Measurements from ENCODE around the gene RPS6KL1. TPM values are rescaled to one million over a fixed set of nuclear protein-coding genes. Genes with fewer than 3 reads are reported as not detected.

The RPS6KL1 gene
- total RNA-seq, 1 experiment from 2014 or later: 8.8 TPM

- Mint-ChIP-seq H3K4me1 (ENCODE audit: insufficient read depth, unreplicated experiment) (no peaks in the 10 kb centered on the region), H3K9me3 (ENCODE audit: unreplicated experiment) (no peaks in the 10 kb centered on the region), H3K27ac (ENCODE audit: low read depth, unreplicated experiment) (no peak overlapping the region), H3K36me3 (ENCODE audit: insufficient read depth, unreplicated experiment) (peaks cover 6% of the 10 kb centered on the region), H3K27me3 (ENCODE audit: insufficient read depth, unreplicated experiment) (peaks cover 6% of the 10 kb centered on the region), H3K4me3 (ENCODE audit: unreplicated experiment) (no peak overlapping the region)
- BruUV-seq (replicated peaks): no TSS peak
- POLR2A ChIA-PET: interaction anchor here (0.6 to 4.2 kb wide), 8 partner anchors 10 to 227 kb away, joined by 3 to 26 read pairs (median 4); no protein-coding TSS in a partner anchor
- DNase-seq (ENCODE audit: unreplicated experiment): peak; percentile 89
- intact Hi-C loops (cut with micrococcal nuclease): loop anchor here (1.0 to 5.0 kb wide), 3 partner anchors 44 to 441 kb away; no protein-coding TSS in a partner anchor
- peak; percentile 64 for TF ChIP-seq CTCF (IDR thresholded peaks at IDR 0.05; ENCODE audit: unreplicated experiment)
- CTCF ChIA-PET: interaction anchor here (0.6 to 9.2 kb wide), 42 partner anchors 7 to 1765 kb away, joined by 3 to 204 read pairs (median 4); partner anchors contain the start of genes ACYP1, DLST, ISCA2 and PROX2
These were observed 61.9 kb downstream of the RPS6KL1 start for GRCh38 chr14:74860899-74861733.

GRCh38 chr14:74859757-74860552 is 63.1 kb downstream of the RPS6KL1 start:
- H3K9me3 Mint-ChIP-seq (ENCODE audit: unreplicated experiment): no peaks in the 10 kb centered on the region
- no TSS peak for BruUV-seq (replicated peaks)
- no peaks in the 10 kb centered on the region for H3K4me1 Mint-ChIP-seq (ENCODE audit: insufficient read depth, unreplicated experiment)
- H3K27me3 Mint-ChIP-seq (ENCODE audit: insufficient read depth, unreplicated experiment): no peaks in the 10 kb centered on the region
- no peak overlapping the region for H3K4me3 Mint-ChIP-seq (ENCODE audit: unreplicated experiment)
- ChIA-PET CTCF (interaction anchor here (0.5 to 9.2 kb wide), 28 partner anchors 8 to 307 kb away, joined by 3 to 204 read pairs (median 5); partner anchors contain the start of genes DLST, PROX2 and RPS6KL1), POLR2A (interaction anchor here (1.1 to 4.2 kb wide), 5 partner anchors 9 to 228 kb away, joined by 4 to 26 read pairs (median 5); no protein-coding TSS in a partner anchor)
- intact Hi-C loops (cut with micrococcal nuclease): loop anchor here (5.0 kb wide), 1 partner anchor 442 kb away; no protein-coding TSS in a partner anchor
- no peak overlapping the region for H3K27ac Mint-ChIP-seq (ENCODE audit: low read depth, unreplicated experiment)
- peaks cover 6% of the 10 kb centered on the region for H3K36me3 Mint-ChIP-seq (ENCODE audit: insufficient read depth, unreplicated experiment)
- TF ChIP-seq CTCF (IDR thresholded peaks at IDR 0.05; ENCODE audit: unreplicated experiment): no peak
- DNase-seq (ENCODE audit: unreplicated experiment): no peak

GRCh38 chr14:74858022-74858421 is 65.0 kb downstream of the RPS6KL1 start:
- no peak for DNase-seq (ENCODE audit: unreplicated experiment)
- CTCF ChIA-PET: interaction anchor here (0.6 to 9.2 kb wide), 6 partner anchors 19 to 1100 kb away, joined by 3 to 204 read pairs (median 7); partner anchors contain the start of genes DLST and PROX2
- TF ChIP-seq CTCF (IDR thresholded peaks at IDR 0.05; ENCODE audit: unreplicated experiment): no peak
- Mint-ChIP-seq H3K36me3 (ENCODE audit: insufficient read depth, unreplicated experiment) (peaks cover 6% of the 10 kb centered on the region), H3K4me1 (ENCODE audit: insufficient read depth, unreplicated experiment) (no peaks in the 10 kb centered on the region), H3K27ac (ENCODE audit: low read depth, unreplicated experiment) (no peak overlapping the region), H3K27me3 (ENCODE audit: insufficient read depth, unreplicated experiment) (no peaks in the 10 kb centered on the region), H3K4me3 (ENCODE audit: unreplicated experiment) (no peak overlapping the region), H3K9me3 (ENCODE audit: unreplicated experiment) (no peaks in the 10 kb centered on the region)
- intact Hi-C loops (cut with micrococcal nuclease): no loop called here
- POLR2A ChIA-PET: interaction anchor here (0.6 to 0.9 kb wide), 4 partner anchors 24 to 225 kb away, joined by 3 to 4 read pairs (median 3); partner anchors contain the start of gene DLST
- no TSS peak for BruUV-seq (replicated peaks)
